Measurements from ENCODE around the gene LRMDA. TPM values are rescaled to one million over a fixed set of nuclear protein-coding genes. Genes with fewer than 3 reads are reported as not detected.

LRMDA gene
- total and polyA plus RNA-seq, 2 of the 8 experiments (the other 6 are each of a cell fraction or from before 2014, with no cell fraction given): 0.86 to 2.8 TPM

DNA sequence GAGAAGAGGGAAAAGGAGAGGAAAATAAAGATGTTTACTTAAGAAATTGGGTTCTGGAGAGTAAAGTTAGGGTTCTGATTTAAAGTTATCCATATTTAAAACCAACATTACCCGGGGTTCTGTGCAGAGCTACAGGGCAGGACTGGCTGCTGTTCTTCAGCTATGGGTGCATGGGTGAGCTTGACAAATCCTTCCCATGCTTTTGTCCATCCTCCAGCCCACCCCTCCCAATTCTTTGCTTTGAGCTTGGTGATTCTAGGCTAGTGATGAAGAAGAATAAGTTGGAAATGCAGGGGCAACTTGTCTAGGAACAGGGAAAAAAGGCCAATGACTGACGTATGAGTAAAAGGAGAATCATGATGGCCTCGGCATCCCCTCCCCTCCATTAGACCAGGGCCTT, 636.0 kb downstream of the LRMDA start:
- no peak overlapping the region for H3K27ac ChIP-seq (ENCODE audit: low read depth, low read length)
- POLR2A ChIA-PET (ENCODE audit: partially characterized antibody): no interaction called here
- no peak overlapping the region for H3K9ac ChIP-seq (replicated peaks in 1 of 4; ENCODE audit: extremely low read depth in 1 of 4, low read depth in 3 of 4, low read length in 3 of 4)
- WGBS, 2 experiments (ENCODE audit: extremely low coverage in 1 of 2, insufficient coverage in 1 of 2, insufficient read length in 1 of 2, insufficient replicate concordance in 2 of 2, low coverage in 1 of 2, low lambda C conversion rate in 2 of 2, missing lambda C conversion rate in 1 of 2): 100% methylated on average over 3 of the region's 3 CpGs; no CpG with 5 or more reads in 1 of the 2 experiments
- H3K4me2 ChIP-seq (ENCODE audit: insufficient read depth in 1 of 2, low read depth in 2 of 2, low read length in 2 of 2): no peak overlapping the region
- H2AFZ ChIP-seq (ENCODE audit: low read length): no peak overlapping the region
- H3K4me1 ChIP-seq (replicated peaks in 1 of 4; ENCODE audit: control insufficient read depth in 3 of 4, insufficient read depth in 4 of 4, low read length in 3 of 4): no peaks in the 10 kb centered on the region
- no peak overlapping the region for H2BK20ac ChIP-seq (ENCODE audit: low read length)
- H3K14ac ChIP-seq (ENCODE audit: insufficient read length): no peak overlapping the region
- CTCF ChIA-PET (ENCODE audit: partially characterized antibody): interaction anchor here (1.3 to 1.4 kb wide), 2 partner anchors 20 to 31 kb away, joined by 4 to 5 read pairs; no protein-coding TSS in a partner anchor
- no peaks in the 10 kb centered on the region for H4K20me1 ChIP-seq (replicated peaks in 1 of 2; ENCODE audit: control insufficient read depth in 1 of 2, insufficient read depth in 2 of 2, low read length in 2 of 2)
- no peaks in the 10 kb centered on the region for H3K27me3 ChIP-seq (replicated peaks in 1 of 4; ENCODE audit: control insufficient read depth in 3 of 4, extremely low read depth in 1 of 4, insufficient read depth in 3 of 4, low read length in 3 of 4)
- H3K79me2 ChIP-seq (ENCODE audit: control insufficient read depth in 1 of 2, insufficient read depth in 2 of 2, low read length in 2 of 2): no peaks in the 10 kb centered on the region
- no peak overlapping the region for H2BK15ac ChIP-seq (ENCODE audit: low read length)
- no peak overlapping the region for H4K91ac ChIP-seq (replicated peaks; ENCODE audit: insufficient read length, low read length)
- H2BK5ac ChIP-seq (ENCODE audit: low read depth, low read length): no peak overlapping the region
- TF ChIP-seq PHF8 (conservative IDR thresholded peaks at IDR 0.05; ENCODE audit: low read depth, low read length) (no peak), HDAC2 (IDR thresholded peaks at IDR 0.05; ENCODE audit: borderline replicate concordance in 1 of 2, low read depth in 2 of 2, low read length in 2 of 2) (no peak), YY1 (IDR thresholded peaks at IDR 0.05; ENCODE audit: low read depth, low read length) (no peak), TBP (IDR thresholded peaks at IDR 0.05; ENCODE audit: low read depth, low read length) (no peak)
- TF ChIP-seq, protein P1, sequence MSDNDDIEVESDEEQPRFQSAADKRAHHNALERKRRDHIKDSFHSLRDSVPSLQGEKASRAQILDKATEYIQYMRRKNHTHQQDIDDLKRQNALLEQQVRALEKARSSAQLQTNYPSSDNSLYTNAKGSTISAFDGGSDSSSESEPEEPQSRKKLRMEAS (IDR thresholded peaks at IDR 0.05): no peak
- no peak overlapping the region for H2AK5ac ChIP-seq (ENCODE audit: low read depth, low read length)
- FAIRE-seq (no peak), DNase-seq (ENCODE audit: low read depth in 1 of 2, low spot score in 2 of 2) (no peak)
- no peak overlapping the region for H4K5ac ChIP-seq (ENCODE audit: insufficient read length, low read depth, low read length)
- H3K79me1 ChIP-seq (ENCODE audit: low read depth, low read length): no peaks in the 10 kb centered on the region
- H3K36me3 ChIP-seq (ENCODE audit: control insufficient read depth in 2 of 4, insufficient read depth in 4 of 4, low read length in 3 of 4): no peaks in the 10 kb centered on the region; a peak in 1 of 8 replicates
- no peak overlapping the region for H3K18ac ChIP-seq (ENCODE audit: extremely low read depth, low read length)
- H3K4me3 ChIP-seq (ENCODE audit: extremely low read depth in 1 of 4, insufficient read depth in 2 of 4, low read depth in 3 of 4, low read length in 4 of 4): no peak overlapping the region
- H3K23ac ChIP-seq (ENCODE audit: insufficient read length): no peak overlapping the region
- no peak overlapping the region for H4K8ac ChIP-seq (ENCODE audit: extremely low read depth, insufficient read depth, low read length)
- peaks cover 19 to 20% of the 10 kb centered on the region in 2 experiments; a peak in 3 of 4 replicates for H3K9me3 ChIP-seq (ENCODE audit: insufficient read depth in 2 of 2, low read depth in 1 of 2, low read length in 1 of 2)
- H2BK12ac ChIP-seq (ENCODE audit: low read depth, low read length): no peak overlapping the region
- H3K23me2 ChIP-seq (ENCODE audit: low read depth, low read length): no peaks in the 10 kb centered on the region; the same call in 1 of the 2 replicates
- no peak overlapping the region for H2BK120ac ChIP-seq (replicated peaks; ENCODE audit: low read depth, low read length)
- H3K56ac ChIP-seq (replicated peaks; ENCODE audit: insufficient read length, low read depth, low read length): no peak overlapping the region
- no peak overlapping the region for H3K4ac ChIP-seq (replicated peaks; ENCODE audit: insufficient read length, low read depth, low read length)
